GM19193 (cell line): ENCODE data around the gene GPRC5B.

Source experiments
- POLR2A ChIP-seq: IDR thresholded peaks from 4 replicates; pipeline ENCODE4 v1.6.1; 2011; ENCODE audit not compliant: insufficient read depth, insufficient read length; ENCODE audit errors: extremely low read depth

The GPRC5B gene

DNA sequence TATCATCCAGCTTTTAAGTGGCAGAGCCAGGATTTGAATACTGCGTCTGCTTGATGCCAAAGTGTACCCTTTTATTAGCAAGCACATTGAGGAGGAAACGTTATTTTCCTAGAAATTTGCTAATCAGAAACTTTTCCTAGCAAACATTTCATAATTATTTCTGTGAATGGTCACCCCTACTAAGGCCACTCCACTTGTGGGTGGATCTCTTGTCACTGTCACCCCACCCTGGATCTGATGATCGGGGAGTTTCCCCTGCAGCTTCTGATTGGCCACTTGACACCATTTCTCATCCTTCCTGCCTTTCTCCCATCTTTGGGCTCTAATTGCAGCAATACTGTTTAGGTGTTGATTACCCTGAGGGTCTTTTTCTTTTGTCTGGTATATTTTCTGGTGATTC lies 35.9 kb downstream of the GPRC5B start:
- TF ChIP-seq POLR2A: no peak

DNA sequence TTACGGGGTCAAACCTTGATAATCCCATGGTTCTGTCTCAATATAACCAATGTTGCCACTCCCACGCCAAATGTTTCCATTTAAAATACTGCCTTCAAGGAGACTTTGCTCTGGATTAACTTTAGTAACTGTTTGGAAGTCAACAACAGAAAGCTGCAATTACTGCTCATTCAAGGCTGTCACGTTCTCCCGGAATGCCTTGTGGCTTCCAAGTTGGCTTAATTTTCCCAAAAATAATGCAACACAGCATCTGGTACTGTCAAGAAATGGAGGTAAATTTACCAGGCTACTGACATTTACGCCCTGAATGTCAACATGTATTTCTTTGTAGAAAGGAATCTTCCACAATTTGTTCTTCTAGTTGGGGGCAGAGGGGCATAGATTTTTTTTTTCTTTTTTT lies 38.2 kb downstream of the GPRC5B start:
- no peak for TF ChIP-seq POLR2A

DNA sequence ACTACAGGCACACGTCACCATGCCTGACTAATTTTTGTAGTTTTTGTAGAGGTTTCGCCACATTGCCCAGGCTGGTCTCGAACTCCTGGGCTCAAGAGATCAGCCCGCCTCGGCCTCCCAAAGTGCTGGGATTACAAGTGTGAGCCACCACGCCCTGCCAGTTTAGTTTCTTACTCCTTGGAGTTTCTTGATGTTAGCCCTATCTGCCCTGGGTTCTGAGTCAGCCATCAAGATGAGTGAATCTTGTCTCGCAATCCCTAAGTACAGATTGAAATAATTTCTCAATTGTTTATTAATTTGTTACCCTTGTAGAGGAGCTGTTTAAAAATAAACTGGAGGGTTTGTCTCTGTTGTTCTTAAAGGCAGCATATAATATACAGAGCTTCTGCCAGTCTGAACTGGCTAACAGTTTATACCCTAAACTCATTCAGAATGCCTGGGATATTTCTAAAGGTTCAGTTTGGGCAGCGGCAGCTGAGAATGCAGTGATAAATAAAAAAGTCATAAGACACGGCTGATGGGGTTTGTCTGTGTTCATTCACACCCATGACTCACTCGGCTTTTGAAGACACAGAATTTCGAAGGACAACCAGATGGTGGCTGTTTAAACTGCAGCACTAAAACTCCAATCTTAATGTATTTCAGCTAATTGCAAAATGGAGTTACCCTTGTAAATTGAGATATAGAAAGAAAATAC lies 39.6 kb downstream of the GPRC5B start:
- no peak for TF ChIP-seq POLR2A

DNA sequence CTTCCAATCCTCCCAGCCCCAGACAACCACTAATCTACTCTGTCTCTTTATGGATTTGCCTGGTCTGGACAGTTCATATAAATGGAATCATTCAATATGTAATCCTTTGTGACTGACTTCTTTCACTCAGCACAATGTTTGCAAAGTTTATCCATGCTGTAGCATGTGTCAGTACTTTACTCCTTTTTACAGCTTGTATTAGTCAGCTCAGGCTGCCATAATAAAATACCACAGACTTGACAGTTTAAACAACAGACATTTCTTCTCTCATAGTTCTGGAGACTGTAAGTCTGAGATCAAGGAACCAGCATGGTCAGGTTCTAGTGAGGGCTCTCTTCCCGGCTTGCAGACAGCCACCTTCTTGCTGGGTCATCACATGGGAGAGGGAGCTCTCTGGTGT lies 41.3 kb downstream of the GPRC5B start:
- TF ChIP-seq POLR2A: no peak

DNA sequence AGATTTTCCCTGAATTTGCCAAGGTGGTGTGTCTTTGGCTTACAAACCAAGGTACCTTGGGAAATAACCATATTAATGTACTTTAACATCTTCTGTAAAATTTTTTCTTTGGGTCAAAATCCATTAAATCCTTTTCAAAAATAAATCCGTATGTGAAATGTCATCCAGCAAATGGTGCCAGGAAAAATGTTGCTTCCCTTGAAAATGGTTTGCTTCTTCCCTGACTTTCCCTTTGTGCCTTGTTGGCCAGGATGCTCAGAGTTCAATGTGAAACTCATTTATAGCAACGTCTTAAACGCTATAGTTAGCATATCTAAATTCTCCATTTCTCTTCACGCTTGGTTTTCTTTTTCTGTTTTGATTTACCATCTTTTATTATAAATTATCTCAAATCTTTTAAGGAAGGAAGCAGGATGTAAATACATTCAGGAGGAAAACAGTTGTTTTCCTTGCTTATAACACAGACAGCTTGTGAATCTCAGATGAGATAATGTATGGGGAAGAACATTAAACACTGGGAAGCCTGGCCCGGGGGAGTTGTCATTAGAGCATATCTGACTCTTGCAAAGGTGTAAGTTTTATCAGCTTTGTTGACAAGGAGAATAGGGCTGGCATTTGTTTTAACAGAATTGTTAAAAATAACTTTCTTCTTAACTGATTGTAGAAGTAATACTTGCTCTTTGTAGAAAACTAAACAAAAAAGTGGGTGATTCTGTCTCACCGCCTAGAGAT lies 42.1 kb downstream of the GPRC5B start:
- no peak for TF ChIP-seq POLR2A

DNA sequence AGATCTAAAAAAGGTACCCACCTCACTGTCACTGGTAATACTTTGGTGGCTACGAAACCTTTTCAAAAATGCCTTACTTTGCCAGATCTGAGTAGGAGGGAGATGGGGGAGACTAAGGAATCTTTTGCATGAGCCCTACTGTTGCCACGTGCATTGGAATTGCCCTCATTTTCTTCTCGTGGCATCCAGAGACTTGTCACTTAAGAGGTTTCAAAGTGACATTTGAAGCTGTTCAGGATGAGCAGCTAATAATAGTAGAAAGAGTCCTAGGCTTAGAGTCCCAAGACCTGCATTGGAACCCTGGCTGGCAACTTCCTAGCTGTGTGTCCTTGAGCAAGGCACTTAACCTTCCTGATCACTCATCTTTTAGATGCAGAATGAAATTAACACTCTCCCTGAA lies 43.5 kb downstream of the GPRC5B start:
- no peak for TF ChIP-seq POLR2A

DNA sequence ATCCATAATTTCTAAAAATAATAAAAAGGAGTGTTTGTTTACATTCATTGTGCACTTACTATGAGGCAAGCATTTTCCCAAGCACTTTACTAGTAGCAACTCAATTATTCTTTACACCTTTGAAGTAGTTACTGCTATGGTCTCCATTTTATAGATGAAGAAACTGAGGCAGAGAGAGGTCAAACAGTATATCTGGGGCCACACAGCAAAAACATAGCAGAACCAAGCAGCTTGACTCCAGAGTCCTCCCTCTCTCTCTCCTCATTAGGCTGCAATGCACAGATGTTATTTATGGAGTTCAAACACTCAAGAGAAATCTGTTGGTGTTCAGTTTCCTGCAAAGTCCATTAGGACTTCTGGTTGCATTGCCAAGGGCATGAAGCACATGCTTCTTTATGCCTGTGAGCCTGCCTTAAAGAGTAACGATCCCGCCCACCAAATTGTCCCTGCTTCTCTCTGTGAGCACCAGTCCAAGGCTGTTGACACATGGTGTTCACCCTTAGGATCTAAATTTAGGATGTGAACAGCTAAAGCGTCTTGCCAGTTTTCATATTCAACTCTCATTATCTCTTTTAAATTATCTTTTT lies 44.0 kb downstream of the GPRC5B start:
- TF ChIP-seq POLR2A: no peak

DNA sequence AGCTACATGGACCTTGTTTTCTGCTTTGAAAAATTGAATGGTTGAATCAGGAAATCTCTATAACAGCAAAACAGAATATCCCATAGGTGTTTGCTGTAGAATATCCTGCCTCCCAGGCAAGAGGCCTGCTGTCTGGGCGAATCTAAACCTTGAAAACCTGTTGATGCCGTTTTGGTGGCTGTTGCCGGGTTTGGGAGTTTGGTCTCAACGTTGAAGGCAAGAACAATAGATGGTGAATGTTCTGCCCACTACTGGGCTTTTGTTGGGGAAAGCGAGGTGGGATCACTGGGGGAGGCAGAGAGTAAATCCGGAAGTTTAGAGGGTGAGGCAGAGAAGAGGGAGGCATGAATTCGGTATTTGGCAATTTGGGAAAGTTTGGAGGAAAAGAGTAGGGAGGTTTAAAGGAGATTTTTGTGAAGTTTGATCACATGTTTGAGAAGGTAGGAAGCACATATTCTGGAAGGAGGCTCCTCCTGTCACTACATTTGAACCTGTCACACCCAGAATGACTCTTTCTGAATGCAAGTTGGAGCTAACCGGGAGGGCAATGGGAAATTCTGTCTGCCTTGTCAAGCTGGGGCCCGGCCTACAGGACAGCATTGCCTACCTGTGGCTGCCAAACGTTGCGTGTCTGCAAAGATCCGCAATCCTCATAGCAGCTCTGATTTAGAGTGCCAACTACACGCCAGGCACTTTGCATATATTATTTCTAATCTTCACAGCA lies 46.5 kb downstream of the GPRC5B start:
- no peak for TF ChIP-seq POLR2A

DNA sequence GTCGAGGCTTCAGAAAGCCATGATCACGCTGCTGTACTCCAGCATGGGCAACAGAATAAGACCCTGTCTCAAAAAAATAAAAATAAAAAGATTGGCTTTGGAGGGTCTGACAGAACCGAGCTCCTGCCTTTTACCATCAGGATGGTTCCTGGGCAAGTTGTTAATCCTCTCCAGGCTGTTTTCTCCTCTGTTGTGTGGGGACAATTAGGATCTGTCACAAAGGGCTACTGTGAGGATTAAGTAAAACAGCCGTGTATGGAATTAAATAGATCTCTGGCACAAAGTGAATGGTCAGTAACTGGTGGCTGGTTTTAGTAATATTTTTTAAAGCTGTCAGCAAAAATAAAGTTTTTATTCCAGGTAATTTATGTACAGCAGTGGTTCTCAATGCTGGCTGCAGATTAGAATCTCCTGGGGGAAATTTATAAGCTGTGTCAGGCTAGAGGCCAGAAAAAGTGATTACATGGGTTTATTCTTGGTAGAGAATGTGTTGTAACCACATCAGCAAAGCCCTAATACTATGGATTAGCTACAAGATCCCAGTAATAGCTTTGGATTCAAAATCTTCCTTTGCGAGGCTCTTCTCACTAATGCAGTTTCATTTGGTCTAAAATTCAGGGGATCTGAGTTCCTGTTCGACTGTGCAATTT lies 47.2 kb downstream of the GPRC5B start:
- TF ChIP-seq POLR2A: no peak

DNA sequence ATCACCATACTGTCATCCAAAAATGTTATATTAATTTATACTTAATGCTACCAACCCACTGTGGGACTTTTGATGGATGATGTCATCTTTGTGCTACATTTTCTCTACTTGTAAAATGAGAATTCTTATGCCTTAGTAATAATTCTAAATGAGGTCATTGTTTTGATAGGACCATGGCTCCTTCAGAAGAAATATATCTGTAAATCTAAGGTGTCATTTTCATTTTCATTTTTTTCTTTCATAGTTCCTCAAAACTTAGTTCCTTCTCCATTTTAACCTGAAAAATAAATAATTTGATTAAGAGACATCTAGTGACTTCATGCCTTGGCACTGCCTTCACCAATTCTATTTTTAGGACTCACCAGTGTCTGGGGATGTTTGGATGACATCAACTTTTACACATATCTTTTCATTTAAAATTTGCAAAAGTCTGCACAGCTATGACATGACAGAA lies 48.7 kb downstream of the GPRC5B start:
- TF ChIP-seq POLR2A: no peak

DNA sequence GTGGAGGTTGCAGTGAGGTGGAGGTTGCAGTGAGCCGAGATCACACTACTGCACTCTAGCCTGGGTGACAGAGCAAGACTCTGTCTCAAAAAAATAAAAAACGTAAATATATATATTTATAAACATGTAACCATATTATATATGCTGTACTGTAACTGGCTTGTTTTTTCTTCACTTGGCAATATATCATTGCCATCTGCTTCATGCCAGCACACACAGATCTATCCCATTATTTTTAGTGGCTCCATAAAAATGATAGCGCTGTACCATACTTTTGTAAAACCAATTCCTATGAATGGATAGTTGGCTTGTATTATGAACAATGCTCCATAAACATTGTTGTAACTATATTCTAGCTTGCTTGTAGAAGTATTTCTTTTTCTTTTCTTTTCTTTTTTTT lies 49.5 kb downstream of the GPRC5B start:
- no peak for TF ChIP-seq POLR2A

DNA sequence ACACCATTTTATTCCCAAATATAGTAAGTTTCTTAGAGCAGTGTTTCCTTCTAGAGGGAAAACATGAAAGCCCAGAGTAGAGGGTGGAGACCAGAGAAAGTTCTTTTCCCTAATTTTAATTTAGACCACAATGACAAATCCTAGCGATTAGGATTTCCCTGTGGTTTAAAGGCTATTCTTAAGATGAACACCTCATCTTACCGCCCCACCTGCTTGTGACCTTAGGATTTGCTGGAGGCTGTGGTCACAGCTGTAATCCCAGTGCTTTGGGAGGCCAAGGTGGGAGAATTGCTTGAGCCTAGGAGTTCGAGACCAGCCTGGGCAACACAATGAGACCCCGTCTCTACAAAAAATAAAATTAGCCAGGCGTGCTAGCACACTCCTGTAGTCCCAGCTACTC lies 51.1 kb downstream of the GPRC5B start:
- no peak for TF ChIP-seq POLR2A

DNA sequence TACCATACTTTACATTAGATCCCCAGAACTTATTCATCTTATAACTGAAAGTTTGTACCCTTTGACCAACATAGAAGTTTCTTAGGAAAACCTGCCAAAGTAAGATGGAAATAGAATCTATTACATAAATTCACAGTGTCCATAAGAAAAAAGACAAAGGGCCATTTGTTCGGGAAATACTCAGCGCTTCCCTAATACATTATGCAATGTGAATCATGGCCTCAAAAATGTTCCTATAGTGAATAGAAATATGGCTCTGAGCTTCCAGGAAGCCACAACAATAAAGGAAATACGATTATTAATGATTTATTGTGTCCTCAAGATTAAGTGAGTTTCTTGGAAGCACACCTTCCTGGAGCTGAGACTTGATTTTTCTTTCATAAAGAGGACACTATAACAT lies 51.5 kb downstream of the GPRC5B start:
- TF ChIP-seq POLR2A: no peak

DNA sequence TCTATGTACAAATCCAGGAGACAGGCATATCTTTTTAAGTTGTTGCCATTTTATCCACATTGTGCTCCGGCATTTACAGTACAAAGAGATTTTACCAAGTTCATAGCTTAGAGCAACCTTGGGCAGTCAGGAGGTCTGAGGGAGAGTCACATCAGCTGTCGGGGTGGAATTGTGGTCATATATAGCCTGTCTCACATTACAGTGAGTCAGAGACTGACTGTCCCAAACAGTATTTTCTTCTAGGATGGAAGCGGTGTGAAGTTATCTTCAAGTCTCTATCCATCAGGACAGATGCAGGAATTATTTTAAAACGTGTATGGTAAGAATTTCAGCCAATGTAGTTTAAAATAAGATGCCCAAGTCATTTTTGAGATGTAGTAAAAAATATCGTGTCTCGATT lies 53.0 kb downstream of the GPRC5B start:
- no peak for TF ChIP-seq POLR2A
